Type B pancreatic cell (in vitro differentiated cells): Measurements from ENCODE around the gene PLA2G4F. TPM values are rescaled to one million over a fixed set of nuclear protein-coding genes. Genes with fewer than 3 reads are reported as not detected.

Experiments
- DNase-seq: peaks from one replicate; pipeline ENCODE4 v3.0.0; 2021; ENCODE audit warnings: mixed read lengths; ENCODE audit not compliant: unreplicated experiment; ENCODE audit errors: extremely low spot score
- H3K27ac Mint-ChIP-seq: 2 replicates; pipeline ENCODE4 v1.8.0; 2021; ENCODE audit warnings: mild to moderate bottlenecking, mixed read lengths
- H3K27me3 Mint-ChIP-seq: 2 replicates; pipeline ENCODE4 v1.8.0; 2021; ENCODE audit warnings: mixed read lengths
- H3K36me3 Mint-ChIP-seq: 2 replicates; pipeline ENCODE4 v1.8.0; 2021; ENCODE audit warnings: mixed read lengths
- H3K4me1 Mint-ChIP-seq: one replicate; pipeline ENCODE4 v1.8.0; 2021; ENCODE audit warnings: mixed read lengths; ENCODE audit not compliant: unreplicated experiment
- H3K4me3 Mint-ChIP-seq: 2 replicates; pipeline ENCODE4 v1.8.0; 2021; ENCODE audit warnings: mild to moderate bottlenecking, mixed read lengths
- H3K9me3 Mint-ChIP-seq: 2 replicates; pipeline ENCODE4 v1.8.0; 2021; ENCODE audit warnings: mixed read lengths
- total RNA-seq: library from RNA; stranded (reverse); gene quantifications from 2 replicates; pipeline ENCODE4 v1.2.1, GENCODE V29; 2021; ENCODE audit warnings: low replicate concordance
- TF ChIP-seq, protein P1 (sequence below): fragments of 200-600 bp; sonication (generic); conservative IDR thresholded peaks from 2 replicates; pipeline ENCODE4 v1.5.0; 2021; ENCODE audit warnings: antibody characterized with exemption, mild to moderate bottlenecking

Gene PLA2G4F
- total RNA-seq, 1 donor from 2014 or later = 1.1 TPM

DNA sequence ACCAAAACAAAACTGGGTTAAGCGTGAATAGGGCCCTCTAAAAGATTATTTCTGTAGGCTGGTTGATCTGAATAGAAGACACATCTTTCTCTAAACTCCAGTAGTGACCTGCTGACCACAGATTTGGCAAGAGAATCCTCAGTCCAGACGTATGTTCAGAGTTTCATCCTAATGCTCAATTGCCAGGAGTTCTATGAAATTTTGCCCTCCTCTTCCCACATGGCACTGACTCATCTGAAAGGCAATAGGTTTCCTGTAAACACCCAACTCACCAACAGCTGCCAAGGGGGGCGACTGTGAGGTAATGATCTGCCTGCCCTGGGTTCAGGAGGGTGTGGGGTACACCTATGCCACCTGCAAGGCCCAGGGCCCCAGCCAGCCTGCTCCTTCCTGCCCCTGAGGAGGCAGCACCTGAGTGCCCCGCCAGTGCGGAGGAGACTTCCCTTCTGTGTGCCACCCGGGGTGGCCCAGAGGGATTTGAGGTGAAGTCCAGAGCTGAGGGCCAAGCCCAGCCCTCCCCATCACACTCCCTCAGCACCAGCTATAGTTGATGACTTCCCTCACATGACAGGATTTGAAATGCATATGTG is 53.7 kb downstream of the PLA2G4F start:
- Mint-ChIP-seq H3K4me1 (peaks cover 4% of the 10 kb centered on the region), H3K36me3 (no peaks in the 10 kb centered on the region), H3K9me3 (no peaks in the 10 kb centered on the region), H3K27me3 (no peaks in the 10 kb centered on the region), H3K27ac (no peak overlapping the region), H3K4me3 (no peak overlapping the region)
- no peak for DNase-seq
- TF ChIP-seq, protein P1, sequence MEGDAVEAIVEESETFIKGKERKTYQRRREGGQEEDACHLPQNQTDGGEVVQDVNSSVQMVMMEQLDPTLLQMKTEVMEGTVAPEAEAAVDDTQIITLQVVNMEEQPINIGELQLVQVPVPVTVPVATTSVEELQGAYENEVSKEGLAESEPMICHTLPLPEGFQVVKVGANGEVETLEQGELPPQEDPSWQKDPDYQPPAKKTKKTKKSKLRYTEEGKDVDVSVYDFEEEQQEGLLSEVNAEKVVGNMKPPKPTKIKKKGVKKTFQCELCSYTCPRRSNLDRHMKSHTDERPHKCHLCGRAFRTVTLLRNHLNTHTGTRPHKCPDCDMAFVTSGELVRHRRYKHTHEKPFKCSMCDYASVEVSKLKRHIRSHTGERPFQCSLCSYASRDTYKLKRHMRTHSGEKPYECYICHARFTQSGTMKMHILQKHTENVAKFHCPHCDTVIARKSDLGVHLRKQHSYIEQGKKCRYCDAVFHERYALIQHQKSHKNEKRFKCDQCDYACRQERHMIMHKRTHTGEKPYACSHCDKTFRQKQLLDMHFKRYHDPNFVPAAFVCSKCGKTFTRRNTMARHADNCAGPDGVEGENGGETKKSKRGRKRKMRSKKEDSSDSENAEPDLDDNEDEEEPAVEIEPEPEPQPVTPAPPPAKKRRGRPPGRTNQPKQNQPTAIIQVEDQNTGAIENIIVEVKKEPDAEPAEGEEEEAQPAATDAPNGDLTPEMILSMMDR = no peak

DNA sequence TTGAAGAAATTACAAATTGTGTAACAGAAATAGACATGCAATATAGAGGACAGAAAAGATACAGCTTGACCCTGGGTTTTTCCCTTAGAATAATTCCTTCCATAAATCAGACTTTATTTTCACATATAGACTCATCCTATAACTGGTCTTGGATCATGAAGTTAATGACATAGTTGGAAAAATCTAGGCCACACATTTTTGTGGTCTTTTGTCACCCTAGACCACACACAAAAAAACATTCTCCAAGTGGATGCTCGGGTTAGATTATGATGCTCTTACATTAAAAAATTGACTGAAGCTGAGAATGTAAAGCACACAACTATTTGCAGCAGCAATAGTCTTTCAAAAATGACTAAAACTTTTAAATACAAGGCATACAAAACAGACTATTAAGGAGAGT is 54.6 kb downstream of the PLA2G4F start:
- Mint-ChIP-seq H3K4me1 (no peaks in the 10 kb centered on the region), H3K9me3 (no peaks in the 10 kb centered on the region)
- TF ChIP-seq, protein P1 = no peak

DNA sequence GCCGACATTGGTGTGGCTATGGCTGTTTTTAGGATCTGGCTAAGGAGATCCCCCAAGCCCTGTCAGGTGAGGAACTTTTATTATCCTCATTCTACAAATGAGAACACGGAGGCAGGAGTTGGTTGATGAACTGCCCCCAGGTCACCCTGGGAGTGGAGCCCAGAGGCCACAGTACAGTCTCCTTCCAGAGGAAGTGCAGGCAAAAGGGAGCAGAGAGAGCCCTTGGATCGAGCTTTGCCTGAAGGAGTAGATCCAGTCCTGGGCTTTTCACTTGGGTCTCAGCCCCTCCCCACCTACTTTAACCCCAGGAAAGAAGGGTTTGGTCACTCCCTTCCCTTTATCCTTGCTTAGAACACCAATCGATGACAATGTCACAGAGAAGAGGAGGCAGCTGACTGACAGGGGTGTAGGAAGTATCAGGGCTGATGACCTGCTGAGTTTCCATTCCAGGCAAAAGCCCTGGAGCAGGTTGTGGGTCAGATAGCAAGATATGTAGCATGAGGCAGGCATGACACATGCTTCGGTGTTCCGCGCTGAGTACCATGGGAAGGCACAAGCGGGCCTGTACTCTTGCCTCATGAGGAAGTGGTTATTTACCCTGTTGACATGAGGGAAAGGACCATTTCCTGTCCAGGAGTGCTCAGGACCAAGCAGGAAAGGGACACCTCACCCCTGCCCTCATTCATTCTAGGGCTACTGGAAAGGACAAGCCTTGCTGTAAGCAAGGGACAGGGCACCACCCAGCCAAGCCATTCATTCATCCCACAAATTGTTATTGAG is 56.2 kb downstream of the PLA2G4F start:
- no peaks in the 10 kb centered on the region for H3K36me3 Mint-ChIP-seq
- H3K27me3 Mint-ChIP-seq = no peaks in the 10 kb centered on the region
- no peak for DNase-seq
- H3K27ac Mint-ChIP-seq = no peak overlapping the region
- H3K4me1 Mint-ChIP-seq = no peaks in the 10 kb centered on the region
- no peak overlapping the region for H3K4me3 Mint-ChIP-seq
- TF ChIP-seq, protein P1 = no peak
- H3K9me3 Mint-ChIP-seq = no peaks in the 10 kb centered on the region

More for the DNA sequence above, 54.6 kb downstream of the PLA2G4F start:
- H3K27me3 Mint-ChIP-seq = no peaks in the 10 kb centered on the region
- H3K4me3 Mint-ChIP-seq = no peak overlapping the region
- no peak overlapping the region for H3K27ac Mint-ChIP-seq
- no peaks in the 10 kb centered on the region for H3K36me3 Mint-ChIP-seq
- DNase-seq = no peak

DNA sequence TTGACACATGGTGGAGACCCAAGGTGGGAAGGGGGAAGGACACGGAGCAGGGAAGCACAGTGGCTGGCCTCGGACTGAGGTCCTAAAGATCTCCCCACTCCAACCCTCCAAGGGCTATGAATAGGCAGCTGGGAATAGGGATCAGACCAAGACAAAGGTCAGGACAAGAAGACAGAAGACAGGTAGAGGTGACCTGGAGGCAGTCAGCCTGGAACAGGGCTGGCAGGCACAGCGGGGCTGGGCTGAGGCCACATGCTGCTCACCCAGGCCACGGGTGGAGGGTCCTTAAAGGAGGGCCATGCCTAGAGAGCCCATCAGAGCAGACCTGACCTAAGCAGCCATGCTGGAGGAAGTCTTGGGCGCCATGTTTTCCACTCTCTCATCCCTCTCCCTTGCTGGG is 59.4 kb downstream of the PLA2G4F start:
- no peaks in the 10 kb centered on the region for H3K9me3 Mint-ChIP-seq
- H3K36me3 Mint-ChIP-seq = no peaks in the 10 kb centered on the region
- TF ChIP-seq, protein P1 = no peak
- no peak for DNase-seq
- no peak overlapping the region for H3K4me3 Mint-ChIP-seq
- peaks cover 7% of the 10 kb centered on the region for H3K4me1 Mint-ChIP-seq
- peaks cover 6% of the 10 kb centered on the region for H3K27me3 Mint-ChIP-seq
- H3K27ac Mint-ChIP-seq = no peak overlapping the region

DNA sequence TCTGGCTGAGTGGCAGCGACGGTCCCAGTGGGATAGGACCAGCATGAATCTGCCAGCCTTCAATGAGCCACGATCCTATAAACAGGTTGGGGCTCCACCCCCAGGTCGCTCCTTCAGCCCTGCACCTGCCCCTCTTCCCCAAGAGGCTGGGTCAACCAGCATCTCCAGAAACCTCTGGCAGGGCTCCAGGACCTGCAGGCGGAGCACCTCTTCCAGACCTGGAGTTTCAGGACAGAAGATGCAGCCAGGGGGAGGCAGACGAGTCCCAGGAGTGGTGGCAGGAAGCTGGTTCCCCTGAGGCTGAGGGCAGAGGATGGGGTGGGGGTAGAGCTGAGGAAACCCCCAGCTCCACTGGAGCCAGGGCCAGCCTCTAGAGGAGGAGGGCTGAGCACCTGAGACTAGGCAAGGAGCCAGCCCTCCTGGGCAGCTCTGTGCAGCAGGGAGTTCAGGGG is 61.9 kb downstream of the PLA2G4F start, which contains the start of gene PLA2G4D:
Gene PLA2G4D (minus strand): TSS at position 51 of the 452 bp plus-strand sequence. CDS start 103 bp downstream, outside the sequence.
- no peak for DNase-seq
- no peaks in the 10 kb centered on the region for H3K9me3 Mint-ChIP-seq
- H3K27ac Mint-ChIP-seq = no peak within 1 kb of the TSS

More for the DNA sequence above, 61.9 kb downstream of the PLA2G4F start, which contains the start of gene PLA2G4D:
- peaks cover 22% of the 10 kb centered on the region for H3K4me1 Mint-ChIP-seq
- TF ChIP-seq, protein P1 = no peak
- H3K36me3 Mint-ChIP-seq = no peaks in the 10 kb centered on the region
- H3K27me3 Mint-ChIP-seq = peaks cover 10% of the 10 kb centered on the region
- H3K4me3 Mint-ChIP-seq = no peak within 1 kb of the TSS
